GOT3 (cell line): ENCODE results near the gene ARID5B.

Experiments used
- DNase-seq: peaks from one replicate; lab custom pipeline; 2025; ENCODE audit warnings: mixed read lengths; lab: John Stamatoyannopoulos, UW

The ARID5B gene

DNA sequence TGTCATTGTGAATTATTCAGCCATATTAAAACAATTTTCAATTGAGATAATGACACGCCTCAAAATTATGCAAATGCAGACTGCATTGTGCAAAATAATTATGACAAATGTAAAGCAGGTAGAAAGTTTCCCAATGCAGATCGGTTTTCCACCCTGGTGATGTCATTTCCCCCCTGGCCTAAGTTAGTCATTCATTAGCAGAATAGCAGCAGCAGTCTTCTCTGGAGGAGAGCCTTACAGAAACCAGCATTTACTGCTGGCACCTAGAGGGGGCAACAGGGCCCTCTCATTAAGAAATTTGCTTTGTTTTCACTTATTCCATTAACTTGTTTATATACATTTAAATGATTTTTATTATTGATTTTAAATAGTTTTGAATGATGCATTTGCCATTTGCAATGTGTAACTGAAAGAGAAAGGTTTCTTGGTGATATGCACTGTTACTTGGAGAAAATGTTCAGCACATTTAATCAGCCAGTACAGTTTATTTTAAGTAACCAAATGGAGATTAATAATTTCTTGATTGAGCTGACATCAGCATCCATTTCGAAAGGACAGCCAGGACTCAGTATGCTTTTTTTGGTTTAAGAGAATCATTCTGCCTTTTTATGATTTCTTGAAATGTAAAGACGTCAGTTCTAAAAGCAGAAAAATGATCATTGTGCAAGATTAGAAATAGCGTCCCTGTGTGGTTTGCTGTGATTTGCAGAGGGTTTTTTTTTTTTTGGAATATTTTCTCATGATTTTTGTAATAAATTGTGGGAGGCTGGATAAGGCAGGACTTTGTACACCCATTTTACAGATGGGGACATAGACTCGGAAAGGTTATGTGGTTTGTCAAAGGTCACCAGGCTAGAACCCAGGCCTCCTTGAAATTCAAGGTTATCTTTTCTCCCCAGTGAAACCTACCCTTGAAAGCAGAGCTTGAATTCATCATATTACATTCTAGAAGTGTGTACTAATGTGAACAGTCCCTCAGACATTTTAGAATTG, 3.5 kb downstream of the ARID5B start:
- no peak for DNase-seq

DNA sequence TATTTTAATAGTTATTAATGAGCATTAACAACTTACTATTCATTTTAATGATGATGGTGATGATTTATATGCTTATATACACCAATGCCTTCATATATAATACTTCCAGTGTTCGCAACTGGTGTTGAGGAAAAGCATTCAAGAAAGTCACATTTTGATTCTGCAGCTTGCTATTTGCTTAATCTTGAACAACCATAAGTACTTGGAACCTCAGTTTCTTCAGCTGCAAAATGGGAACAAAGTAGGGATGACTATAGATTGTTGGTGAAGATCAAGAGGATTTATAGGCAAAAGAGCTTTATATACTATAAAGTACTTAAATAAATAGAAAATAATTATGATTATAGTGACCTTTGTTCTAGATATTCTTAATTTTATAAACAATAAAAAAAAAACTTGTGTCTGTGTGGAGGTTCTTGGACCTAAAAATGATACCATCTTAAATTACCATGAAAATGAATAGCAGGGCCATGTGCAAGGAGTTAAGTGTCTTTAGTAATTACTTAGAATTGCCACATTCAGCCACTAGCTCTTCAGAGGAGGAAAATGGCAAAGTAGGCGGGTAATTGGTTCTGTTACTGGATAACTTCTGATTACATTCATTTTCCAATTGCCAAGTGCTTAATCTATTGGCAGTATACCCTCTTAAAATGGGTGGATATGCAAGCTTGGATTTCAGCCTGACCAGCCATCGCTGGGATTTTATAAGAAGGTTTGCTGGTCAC, 4.5 kb downstream of the ARID5B start:
- DNase-seq: no peak

DNA sequence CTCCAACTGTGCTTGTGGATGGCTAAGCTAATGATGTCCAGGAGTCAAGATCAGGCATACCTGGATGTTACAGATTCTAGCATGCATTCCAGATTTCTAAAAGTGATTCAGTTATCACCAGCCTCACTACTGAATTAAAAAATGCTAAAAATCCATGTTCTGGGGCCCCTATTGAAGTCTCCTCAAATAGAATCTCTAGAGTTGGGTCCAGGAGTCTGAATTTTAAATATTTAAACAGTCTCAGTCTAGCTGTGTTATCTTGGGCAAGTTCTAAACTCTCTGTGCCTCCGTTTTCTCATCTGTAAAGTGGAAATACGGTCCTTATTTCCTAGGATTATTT, 5.0 kb downstream of the ARID5B start:
- no peak for DNase-seq

DNA sequence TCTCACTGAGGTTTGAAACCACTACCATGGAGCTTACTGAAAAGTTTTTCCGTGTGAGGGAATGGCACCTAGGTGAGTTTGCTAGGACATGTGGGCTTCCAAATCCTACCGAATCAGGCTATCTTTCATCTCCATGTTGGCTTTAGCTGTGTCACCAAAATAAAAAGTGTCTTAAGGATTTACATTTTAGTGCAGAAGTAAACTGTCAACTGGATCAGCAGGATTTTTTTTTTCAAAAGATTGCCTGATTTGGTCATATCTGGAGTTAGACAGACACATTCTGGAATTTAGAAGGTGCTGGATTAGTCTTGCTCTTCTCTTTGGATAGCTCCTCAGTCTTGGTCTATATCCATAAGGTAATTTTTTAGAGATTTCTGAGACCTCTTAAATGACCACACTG, 5.5 kb downstream of the ARID5B start:
- no peak for DNase-seq

DNA sequence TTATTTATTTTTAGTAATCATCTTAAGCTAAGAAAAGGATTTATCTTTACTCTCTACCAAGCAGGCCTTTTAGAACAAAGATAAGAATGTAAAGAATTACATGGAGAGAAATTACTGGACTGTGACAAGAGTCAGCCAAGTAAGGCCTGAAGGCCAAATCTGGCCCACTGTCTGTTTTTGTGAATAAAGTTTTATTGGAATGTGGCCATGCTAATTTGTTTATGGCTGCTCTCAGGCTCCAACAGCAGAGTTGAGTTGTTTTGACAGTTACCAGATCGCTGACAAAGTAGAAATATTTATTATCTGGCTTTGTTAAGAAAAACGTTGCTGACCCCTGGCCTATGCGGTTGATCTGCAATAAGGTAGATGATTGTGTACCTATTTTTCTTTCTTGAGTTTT, 6.1 kb downstream of the ARID5B start:
- DNase-seq: no peak

DNA sequence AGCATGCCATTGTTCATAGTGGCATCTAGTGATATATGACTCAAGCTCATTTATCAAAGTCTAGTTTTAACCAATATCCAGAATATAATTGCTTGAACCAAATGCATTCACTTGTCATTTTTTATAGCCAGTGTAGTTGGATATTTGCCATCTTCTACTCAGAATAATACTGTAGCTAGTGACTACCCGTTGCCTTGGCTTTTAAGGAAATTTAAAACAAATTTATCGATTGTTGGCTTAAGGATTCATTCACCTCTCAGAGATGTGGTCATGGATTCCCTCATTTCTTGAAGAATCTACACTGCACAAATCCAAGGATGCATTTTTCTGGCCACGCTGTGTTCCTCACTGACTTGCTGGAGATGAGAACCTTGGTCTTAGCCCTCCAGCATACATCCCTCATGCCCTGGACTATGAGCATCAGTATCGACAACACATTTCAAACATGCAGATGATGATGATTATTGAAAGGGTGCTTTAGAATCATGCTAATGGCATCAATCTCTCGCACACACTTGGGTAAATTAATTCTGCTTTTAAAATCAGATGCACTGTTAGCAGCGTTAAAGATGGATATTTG, 8.8 kb downstream of the ARID5B start:
- DNase-seq: no peak

DNA sequence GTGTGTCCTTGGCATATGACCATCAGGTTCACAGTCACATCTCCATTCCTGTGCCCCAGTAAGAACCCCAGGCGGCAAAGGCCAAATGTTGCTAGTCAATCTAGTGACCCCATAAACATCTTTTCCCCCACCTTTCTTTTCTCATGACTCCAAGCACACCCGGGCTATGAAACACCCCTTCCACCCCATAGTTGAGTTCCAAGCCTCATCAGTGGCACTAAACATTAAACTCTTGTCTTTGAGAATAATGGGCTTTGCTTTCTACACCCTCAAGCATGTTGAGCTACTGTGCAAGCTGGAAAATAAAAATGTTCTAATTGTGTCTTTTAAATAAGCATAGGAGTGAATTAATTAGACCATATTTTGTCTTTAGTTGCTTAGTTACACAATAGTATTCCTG, 9.4 kb downstream of the ARID5B start:
- no peak for DNase-seq

DNA sequence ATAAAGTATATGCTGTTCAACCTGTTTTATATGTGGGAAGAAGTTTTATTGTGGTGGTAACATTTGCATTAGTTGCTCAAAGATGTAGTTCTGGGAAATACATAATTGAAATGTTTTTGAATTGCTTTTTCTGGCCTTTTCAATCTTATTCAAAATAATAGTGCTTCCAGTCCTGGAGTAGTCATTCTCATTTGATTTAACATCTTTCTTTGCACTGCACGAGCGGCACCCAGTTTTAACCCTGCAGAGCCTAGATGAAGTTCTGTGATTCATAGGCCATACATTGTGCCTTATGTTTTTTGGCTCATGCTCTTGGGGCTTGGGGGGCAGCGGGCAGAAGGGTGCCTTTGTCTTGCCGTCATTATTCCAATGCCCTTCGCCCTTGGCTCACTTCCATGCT, 9.9 kb downstream of the ARID5B start:
- DNase-seq: no peak

DNA sequence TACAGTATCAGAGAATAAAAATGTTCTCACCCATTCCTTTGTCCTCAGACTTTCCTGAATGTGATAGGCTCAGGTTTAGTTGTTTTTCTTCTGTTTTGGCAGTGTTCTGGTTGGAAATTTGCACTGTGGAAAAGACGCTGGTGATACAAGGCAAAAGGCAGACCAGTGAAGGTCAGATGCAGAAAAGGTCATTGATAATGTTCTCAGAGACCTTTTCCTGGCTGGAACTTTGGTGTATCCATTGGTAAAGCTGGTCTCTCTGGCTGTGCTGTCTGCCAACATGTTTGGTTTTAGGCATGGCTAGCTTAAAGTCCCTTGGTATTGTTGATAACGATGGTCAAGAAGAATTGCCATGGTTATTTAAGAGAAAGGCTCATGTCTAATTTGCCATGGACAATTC, 11.5 kb downstream of the ARID5B start:
- no peak for DNase-seq

DNA sequence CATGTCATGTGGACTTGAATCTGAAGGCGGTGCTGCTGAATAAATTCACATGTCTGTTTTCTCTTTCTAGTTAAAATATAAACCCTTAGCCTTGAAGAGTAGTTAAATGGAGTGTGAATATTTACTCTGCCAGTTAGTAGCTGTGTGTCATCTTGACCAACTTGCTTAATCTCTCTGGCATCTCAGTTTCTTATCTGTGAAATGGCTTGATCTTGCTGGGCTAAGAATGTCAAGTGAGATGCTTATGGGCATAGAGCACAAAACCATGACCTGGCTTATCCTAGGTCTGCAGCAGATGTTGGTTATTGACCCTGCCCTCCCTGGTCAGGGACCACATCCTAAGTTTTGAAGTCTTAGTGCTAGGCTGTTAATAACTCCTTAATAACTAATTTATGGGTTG, 16.6 kb downstream of the ARID5B start:
- no peak for DNase-seq

DNA sequence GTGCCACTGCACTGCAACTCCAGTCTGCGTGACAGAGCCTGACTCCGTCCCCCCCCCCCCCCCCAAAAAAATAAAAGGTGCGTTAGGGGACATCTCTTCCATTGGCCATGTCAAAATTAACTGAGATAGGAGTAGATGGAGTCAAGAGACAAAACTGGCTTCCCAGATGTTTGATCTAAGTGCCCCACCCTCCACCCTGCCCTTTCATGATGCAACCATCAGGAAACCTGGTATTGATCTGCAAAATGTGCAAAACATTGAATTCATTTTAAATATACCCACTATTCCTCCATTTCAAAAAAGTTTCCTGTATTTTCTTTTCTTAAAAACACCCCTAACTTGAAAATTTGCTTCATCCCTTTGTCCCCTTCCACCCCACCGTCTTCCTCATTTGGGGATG, 17.5 kb downstream of the ARID5B start:
- no peak for DNase-seq

DNA sequence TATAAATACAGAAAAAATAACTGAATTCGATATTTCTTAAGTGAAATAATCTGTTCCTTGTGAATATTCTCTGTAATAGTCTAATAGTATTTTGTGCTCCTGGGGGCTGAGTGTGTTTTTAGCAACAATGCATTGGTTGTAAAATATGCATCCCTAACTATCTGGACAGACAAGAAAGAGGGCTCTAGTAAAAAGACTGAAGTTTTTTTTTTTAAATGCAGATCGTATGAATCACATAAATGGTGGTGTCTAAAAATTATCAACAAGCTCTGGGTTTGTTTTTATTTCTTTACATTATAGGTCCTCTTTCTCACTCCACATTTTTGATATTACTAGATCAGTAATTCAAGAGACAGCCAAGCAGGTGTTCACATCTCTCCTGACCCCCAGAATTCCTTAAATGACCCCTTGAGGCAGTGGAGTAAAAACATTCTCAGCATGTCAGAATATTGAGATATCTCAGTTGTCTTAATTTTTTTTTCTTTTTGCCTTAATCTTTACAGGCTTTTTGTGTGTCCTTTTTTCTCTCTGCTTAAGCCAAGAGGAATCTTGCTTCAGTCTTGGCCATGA, 18.2 kb downstream of the ARID5B start:
- no peak for DNase-seq

DNA sequence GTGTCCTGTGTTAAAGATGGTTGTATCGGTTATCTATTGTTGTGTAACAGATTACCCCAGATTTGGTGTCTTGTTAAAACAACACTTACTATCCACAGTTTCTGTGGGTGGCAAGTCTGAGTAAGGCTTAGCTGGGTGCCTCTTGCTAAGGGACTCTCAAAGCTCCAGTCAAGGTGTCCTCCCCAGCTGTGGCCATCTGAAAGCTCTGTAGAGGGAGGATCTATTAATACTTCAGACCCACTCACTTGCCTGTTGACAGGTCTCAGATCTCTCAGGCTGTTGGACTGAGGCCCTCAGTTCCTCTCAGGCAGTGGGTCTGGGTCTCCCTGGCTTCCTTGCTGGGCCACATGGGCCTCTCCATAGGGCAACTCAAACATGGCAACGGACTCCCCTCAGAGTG, 19.6 kb downstream of the ARID5B start:
- DNase-seq: no peak

DNA sequence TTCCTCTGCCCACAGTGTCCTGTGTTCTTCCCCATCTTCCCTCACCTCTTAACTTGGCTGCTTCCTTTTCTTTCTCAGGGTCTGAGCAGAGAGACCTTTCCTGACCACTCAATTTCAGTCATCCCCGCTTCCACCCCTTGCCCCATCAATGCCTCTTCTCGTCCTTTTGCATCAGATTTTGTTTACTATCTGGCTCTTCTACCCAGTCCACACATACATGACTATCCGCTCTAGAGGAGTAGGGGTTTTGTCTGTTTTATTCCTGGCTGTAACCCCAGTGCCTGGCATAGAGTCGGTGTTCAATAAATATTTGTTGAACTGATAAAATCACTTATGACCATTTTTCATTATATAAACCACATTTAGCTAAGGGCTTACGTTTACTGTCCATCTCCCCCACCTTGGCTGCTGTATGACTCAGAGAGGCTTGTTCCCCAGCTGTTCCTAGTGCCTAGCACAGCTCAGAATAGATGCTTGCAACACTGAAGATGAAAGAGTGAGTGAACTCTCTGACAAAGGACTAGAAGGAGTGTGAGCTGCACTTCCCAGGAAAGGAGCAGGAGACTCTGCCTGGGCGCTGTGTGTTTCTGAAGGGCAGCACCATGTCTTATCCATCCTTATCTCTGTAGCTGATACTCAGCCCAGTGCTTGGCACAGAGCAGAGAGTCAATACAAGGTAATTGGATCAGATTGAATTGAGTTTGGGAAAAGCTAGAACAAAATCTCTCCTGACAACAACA, 21.9 kb downstream of the ARID5B start:
- DNase-seq: no peak

DNA sequence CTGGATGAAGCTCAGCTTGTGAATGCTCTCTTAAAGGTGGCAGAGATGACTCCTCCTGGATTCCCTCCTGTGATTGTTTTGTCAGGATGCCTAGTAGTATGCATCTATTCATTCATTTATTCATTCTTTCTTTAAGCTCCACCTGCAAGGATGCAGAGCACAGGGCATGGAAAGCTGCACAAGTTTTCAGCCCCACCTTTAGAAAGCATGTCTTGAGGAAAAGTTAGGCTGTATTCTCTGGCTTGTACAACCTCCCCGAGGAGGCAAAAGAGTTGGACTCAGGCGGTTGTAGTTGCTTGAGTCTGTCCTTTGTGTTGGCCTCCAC, 22.4 kb downstream of the ARID5B start:
- no peak for DNase-seq

DNA sequence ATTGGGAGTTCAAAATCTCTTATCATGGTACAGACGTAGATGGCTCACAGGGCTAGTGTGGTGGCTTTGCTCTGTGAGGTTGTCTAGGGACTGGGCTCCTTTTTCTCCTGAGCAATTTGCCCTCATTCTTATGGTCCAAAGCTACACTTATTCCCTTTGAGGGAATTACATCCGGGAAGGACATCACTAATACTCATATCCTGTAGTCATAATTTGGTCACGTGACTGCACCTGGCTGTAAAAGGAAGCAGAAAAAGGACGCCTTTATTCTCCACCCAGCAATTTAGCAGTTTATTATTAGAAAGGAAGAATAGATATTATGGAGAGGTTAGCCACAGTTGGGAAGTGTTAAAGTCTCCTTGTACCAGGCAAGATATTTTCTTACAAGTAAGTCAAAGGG, 28.1 kb downstream of the ARID5B start:
- no peak for DNase-seq

DNA sequence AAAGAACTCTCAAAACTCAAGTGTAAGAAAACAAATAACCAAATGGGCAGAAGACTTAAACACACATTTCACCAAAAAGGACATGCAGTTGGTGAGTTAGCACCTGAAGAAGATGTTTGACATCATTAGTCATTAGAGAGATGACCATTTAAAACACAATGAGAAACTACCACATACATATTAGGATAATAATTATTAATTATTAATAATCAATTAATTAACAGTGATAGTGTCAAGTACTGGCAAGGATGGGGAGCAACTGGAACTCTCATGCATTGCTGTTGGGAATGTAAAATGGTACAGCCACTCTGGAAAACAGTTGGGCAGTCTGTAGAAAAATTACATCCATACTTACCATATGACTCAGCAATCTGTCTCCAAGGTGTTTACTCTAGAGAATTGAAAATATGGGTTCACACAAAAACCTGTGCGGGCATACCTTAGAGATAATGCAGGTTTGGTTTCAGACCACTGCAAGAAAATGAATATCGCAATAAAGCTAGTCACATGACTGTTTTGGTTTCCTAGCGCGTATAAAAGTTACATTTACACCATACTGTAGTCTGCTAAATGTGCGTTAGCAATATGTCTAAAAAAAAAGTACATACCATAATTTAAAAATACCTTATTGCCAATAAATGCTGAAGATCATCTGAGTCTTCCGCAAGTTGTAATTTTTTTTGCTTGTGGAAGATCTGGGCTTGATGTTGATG, 30.3 kb downstream of the ARID5B start:
- no peak for DNase-seq

DNA sequence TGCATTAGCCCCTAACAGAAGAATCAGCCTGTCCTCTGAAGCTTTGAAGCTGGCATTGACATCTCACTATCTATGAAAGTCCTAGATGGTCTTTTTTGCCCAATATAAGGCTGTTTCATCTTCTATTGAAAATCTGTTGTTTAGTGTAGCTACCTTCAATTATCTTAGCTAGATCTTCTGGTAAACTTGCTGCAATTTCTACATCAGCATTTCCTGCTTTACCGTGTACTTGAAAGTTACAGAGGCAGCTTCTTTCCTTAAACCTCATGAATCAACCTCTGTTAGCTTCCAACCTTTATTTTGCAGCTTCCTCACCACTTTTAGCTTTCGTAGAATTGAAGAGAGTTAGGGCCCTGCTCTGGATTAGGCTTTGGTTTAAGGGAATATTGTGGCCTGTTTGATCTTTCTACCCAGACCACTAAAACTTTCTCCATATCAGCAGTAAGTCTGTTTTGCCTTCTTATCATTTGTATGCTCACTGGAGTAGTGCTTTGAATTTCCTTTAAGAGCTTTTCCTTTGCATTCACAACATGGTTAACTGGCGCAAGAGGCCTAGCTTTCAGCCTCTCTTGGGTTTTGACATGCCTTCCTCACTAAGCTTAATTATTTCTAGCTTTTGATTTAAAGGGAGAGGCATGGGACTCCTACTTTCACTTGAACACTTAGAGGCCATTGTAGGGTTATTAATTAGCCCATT, 32.5 kb downstream of the ARID5B start:
- no peak for DNase-seq

DNA sequence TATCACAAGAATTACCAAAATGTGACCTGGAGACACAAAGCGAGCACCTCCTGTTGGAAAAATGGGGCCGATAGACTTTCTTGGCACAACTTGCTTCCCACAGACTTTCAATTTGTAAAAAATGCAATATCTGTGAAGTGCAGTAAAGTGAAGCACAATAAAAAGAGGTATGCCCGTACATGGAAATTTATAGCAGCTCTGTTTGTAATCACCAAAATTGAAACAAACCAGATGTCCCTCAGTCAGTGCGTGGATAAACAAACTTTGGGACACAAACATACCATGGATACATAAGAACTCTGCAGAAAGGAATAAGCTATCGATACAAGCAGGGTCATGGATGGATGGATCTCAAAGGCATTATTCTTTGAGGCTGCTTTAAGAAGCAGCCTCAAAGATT, 33.6 kb downstream of the ARID5B start:
- DNase-seq: no peak

DNA sequence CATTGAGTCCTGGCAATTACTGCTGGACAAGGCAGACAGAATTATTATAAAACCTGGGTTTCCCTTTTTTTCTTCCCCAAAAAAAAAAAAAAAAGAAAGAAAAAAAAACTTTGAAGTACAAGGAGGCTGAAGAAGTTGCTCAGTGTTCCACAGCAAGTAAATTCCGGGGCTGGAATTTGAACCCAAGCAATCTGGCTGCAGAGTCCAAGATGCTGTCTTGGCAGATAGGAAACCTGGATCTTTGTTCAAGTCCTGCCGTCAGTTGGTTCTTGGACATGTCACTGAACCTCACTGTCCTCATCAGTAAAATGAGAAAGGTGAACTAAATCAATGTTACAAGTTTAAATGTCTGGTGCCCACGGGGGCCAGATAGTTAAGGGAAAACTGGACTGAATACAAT, 35.3 kb downstream of the ARID5B start:
- no peak for DNase-seq
